Stimulated activated CD8-positive, alpha-beta memory T cell treated with anti-CD3 and anti-CD28 coated beads, Interleukin-7, amount 100 ng/mL, for 1 hour (primary cell): Measurements from ENCODE around the gene MYL1.

ENCODE experiments used
- DNase-seq, 2 donors: peaks; one replicate each; pipeline ENCODE4 v3.0.0-alpha.2; 2020; ENCODE audit warnings: low read depth in 2 of 2

The MYL1 gene

GRCh38 chr2:210267698-210268097 is 47.3 kb downstream of the MYL1 start:
- no peak for DNase-seq

DNA sequence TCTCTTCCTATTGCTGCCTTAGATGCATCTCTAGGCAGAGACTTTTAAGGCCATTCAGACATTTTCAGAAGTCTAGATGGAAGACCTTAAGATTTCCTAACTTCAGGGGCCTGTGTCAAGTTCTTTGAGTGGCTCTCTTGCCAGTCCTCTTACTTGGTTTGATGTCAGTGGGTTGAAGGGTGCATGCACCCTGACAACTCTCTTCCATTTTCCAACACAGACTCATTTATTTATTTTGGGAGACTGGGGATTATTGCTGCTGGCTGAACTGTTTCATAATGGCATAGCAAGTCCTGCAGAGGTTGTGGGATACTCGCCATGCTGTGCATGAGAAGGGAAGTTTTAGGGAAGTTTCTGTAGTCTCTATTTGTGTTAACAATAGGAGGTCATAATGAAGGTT is 50.7 kb downstream of the MYL1 start:
- DNase-seq, result no peak

DNA sequence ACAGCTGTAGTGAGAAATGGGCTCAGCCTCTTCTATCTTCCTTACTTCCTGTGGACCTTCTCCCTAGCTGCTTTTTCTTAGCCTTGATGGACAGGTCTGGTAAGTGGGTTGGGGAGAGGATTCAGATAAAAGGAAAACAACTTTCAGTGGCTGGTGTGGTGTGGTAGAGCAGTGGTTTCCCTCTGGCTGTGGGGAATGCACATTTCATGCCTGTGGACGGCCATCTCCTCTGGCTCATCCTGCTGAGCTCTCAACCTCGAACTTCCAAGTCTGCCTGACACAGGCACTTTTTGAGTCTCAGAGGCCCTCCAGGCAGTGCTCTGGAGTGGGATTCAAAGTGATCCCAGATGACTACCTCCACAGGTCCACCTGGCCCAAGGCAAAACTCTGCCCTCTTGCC is 51.1 kb downstream of the MYL1 start:
- no peak for DNase-seq

- DNase-seq, result no peak
These were observed 52.9 kb downstream of the MYL1 start for GRCh38 chr2:210262036-210262435.

- DNase-seq, result no peak
These were observed 55.3 kb downstream of the MYL1 start for GRCh38 chr2:210259687-210260086.

DNA sequence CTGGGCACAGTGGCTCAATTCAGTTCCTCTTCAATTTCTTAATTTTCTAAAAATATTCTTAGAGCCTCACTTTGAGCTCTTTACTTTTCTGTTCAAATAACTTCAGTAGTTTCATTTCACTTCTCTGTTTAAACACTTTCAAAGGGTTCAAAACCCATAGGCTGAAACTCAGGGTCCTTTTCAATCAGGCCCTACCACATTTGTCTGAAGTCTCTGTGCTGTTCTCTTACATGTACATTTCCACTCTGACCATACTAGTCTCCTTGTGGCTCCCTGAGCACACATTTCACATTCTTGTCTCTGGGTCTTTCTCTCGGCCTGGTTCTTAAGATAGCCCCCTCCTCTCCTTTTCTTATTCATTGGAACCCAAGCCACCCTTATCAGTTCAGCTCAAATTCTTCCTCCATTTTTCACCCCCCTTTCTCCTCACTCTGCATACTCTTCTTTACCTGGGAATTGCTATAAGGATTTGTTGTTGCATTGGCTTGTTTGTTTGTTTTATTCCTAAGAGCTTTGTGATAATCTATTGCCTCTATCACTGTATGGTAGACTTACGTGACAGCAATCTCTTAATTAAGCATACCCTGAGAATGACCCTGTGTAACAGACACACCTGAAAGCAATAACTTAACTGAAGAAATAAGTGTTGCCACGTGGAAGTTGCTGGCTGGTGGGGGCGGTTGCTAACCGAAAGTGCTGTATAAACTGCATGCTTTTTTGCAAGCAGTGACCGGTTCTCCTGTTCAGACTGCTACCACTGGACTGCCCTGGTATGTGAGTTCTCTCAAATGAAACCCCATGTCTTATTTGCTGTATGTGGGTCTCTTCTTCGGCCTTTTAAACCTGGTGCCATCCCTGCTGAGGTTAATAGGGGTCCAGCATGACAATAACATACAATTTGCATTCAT is 62.0 kb downstream of the MYL1 start:
- no peak for DNase-seq

DNA sequence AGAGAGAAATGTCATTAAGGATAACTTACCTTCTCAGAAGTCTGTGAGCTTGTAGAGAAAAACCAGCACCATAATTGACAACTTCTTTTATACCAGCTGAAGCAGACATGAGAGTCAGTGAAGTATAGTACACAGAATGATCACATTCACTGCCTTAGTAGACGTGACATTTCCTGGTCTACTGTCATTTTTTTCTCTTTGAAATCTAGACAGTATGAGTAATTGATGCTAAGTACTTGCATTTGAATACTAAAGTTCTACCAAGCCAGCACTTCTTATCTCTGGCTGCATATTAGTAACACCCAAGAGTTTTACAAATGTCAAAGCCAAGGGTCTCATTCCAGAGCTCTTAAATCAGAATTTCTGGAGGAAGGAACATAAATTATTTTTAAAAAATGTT is 64.4 kb downstream of the MYL1 start:
- DNase-seq, result no peak
